Measurements from ENCODE around the gene LYPD6B. TPM values are rescaled to one million over a fixed set of nuclear protein-coding genes. Genes with fewer than 3 reads are reported as not detected.

LYPD6B gene
- total RNA-seq, 1 experiment from 2014 or later = 0.37 TPM

DNA sequence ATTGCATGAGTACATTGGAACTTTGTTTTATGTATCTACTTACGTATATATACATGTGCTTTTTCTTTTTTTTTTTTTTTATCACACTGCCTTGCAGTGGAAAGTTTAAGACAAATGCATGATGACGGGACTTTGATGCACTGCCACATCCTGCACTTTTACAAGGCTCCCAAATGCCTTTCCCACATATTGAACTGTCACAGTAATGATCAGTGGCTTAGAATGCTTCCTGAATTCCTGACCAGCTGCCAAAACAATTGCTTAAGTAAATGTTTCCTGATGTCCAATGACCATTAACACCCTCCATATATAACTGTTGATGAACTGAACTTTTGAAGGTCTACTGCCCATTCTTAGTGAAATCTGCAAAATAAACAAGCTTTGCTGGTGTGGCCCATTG is 60.2 kb downstream of the LYPD6B start:
- no TSS peak for BruUV-seq (replicated peaks)
- Mint-ChIP-seq H3K27ac (ENCODE audit: low read depth, unreplicated experiment) (no peak overlapping the region), H3K27me3 (ENCODE audit: insufficient read depth, unreplicated experiment) (peaks cover 13% of the 10 kb centered on the region), H3K36me3 (ENCODE audit: insufficient read depth, unreplicated experiment) (no peaks in the 10 kb centered on the region), H3K4me1 (ENCODE audit: insufficient read depth, unreplicated experiment) (no peaks in the 10 kb centered on the region), H3K9me3 (ENCODE audit: unreplicated experiment) (no peaks in the 10 kb centered on the region), H3K4me3 (ENCODE audit: unreplicated experiment) (no peak overlapping the region)
- DNase-seq (ENCODE audit: unreplicated experiment) = no peak
- TF ChIP-seq, protein P1, sequence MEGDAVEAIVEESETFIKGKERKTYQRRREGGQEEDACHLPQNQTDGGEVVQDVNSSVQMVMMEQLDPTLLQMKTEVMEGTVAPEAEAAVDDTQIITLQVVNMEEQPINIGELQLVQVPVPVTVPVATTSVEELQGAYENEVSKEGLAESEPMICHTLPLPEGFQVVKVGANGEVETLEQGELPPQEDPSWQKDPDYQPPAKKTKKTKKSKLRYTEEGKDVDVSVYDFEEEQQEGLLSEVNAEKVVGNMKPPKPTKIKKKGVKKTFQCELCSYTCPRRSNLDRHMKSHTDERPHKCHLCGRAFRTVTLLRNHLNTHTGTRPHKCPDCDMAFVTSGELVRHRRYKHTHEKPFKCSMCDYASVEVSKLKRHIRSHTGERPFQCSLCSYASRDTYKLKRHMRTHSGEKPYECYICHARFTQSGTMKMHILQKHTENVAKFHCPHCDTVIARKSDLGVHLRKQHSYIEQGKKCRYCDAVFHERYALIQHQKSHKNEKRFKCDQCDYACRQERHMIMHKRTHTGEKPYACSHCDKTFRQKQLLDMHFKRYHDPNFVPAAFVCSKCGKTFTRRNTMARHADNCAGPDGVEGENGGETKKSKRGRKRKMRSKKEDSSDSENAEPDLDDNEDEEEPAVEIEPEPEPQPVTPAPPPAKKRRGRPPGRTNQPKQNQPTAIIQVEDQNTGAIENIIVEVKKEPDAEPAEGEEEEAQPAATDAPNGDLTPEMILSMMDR (IDR thresholded peaks at IDR 0.05; ENCODE audit: unreplicated experiment) = no peak
- ChIA-PET POLR2A (no interaction called here), CTCF (interaction anchor here (0.6 kb wide), 2 partner anchors 104 to 244 kb away, joined by 3 read pairs; no protein-coding TSS in a partner anchor)
- intact Hi-C loops (cut with micrococcal nuclease) = no loop called here

GRCh38 chr2:149099298-149099697 is 60.8 kb downstream of the LYPD6B start:
- no peak for DNase-seq (ENCODE audit: unreplicated experiment)
- H3K36me3 Mint-ChIP-seq (ENCODE audit: insufficient read depth, unreplicated experiment) = no peaks in the 10 kb centered on the region
- no peaks in the 10 kb centered on the region for H3K9me3 Mint-ChIP-seq (ENCODE audit: unreplicated experiment)
- H3K27ac Mint-ChIP-seq (ENCODE audit: low read depth, unreplicated experiment) = no peak overlapping the region
- POLR2A ChIA-PET = no interaction called here
- intact Hi-C loops (cut with micrococcal nuclease) = no loop called here
- CTCF ChIA-PET = interaction anchor here (0.6 kb wide), 1 partner anchor 243 kb away, joined by 3 read pairs; no protein-coding TSS in a partner anchor
- H3K4me3 Mint-ChIP-seq (ENCODE audit: unreplicated experiment) = no peak overlapping the region
- BruUV-seq (replicated peaks) = no TSS peak
- TF ChIP-seq, protein P1 (IDR thresholded peaks at IDR 0.05; ENCODE audit: unreplicated experiment) = no peak
- peaks cover 13% of the 10 kb centered on the region for H3K27me3 Mint-ChIP-seq (ENCODE audit: insufficient read depth, unreplicated experiment)
- H3K4me1 Mint-ChIP-seq (ENCODE audit: insufficient read depth, unreplicated experiment) = no peaks in the 10 kb centered on the region

- Mint-ChIP-seq H3K4me1 (ENCODE audit: insufficient read depth, unreplicated experiment) (no peaks in the 10 kb centered on the region), H3K27ac (ENCODE audit: low read depth, unreplicated experiment) (no peak overlapping the region), H3K4me3 (ENCODE audit: unreplicated experiment) (no peak overlapping the region), H3K27me3 (ENCODE audit: insufficient read depth, unreplicated experiment) (peaks cover 6% of the 10 kb centered on the region), H3K36me3 (ENCODE audit: insufficient read depth, unreplicated experiment) (no peaks in the 10 kb centered on the region), H3K9me3 (ENCODE audit: unreplicated experiment) (no peaks in the 10 kb centered on the region)
- intact Hi-C loops (cut with micrococcal nuclease) = no loop called here
- BruUV-seq (replicated peaks) = no TSS peak
- CTCF ChIA-PET = interaction anchor here (0.8 kb wide), 1 partner anchor 471 kb away, joined by 4 read pairs; no protein-coding TSS in a partner anchor
- TF ChIP-seq, protein P1 (IDR thresholded peaks at IDR 0.05; ENCODE audit: unreplicated experiment) = no peak
- POLR2A ChIA-PET = no interaction called here
- DNase-seq (ENCODE audit: unreplicated experiment) = no peak
These were observed 62.5 kb downstream of the LYPD6B start for GRCh38 chr2:149100739-149101699.

DNA sequence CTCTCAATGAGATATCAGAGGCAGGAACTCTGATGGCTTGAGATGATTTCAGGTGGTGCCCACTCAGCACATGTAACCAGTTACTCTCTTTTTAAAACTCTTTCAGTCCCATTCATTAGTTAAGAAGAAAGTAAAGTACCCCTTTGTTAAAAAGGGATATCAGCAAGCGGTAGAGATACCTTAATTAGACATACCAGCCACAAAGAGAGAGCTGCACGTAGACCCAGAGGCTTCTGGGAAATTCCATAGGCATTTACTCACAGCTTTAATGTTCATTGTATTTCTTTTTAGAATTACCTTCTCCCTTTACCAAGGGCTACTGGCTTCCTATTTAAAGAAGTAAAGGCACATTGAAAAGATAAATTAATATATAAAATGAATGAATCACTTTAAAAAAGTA is 63.3 kb downstream of the LYPD6B start:
- Mint-ChIP-seq H3K36me3 (ENCODE audit: insufficient read depth, unreplicated experiment) (no peaks in the 10 kb centered on the region), H3K4me1 (ENCODE audit: insufficient read depth, unreplicated experiment) (no peaks in the 10 kb centered on the region), H3K27ac (ENCODE audit: low read depth, unreplicated experiment) (no peak overlapping the region), H3K9me3 (ENCODE audit: unreplicated experiment) (no peaks in the 10 kb centered on the region), H3K4me3 (ENCODE audit: unreplicated experiment) (no peak overlapping the region), H3K27me3 (ENCODE audit: insufficient read depth, unreplicated experiment) (no peaks in the 10 kb centered on the region)
- ChIA-PET POLR2A (no interaction called here), CTCF (interaction anchor here (0.8 kb wide), 1 partner anchor 470 kb away, joined by 4 read pairs; no protein-coding TSS in a partner anchor)
- no TSS peak for BruUV-seq (replicated peaks)
- intact Hi-C loops (cut with micrococcal nuclease) = no loop called here
- TF ChIP-seq, protein P1 (IDR thresholded peaks at IDR 0.05; ENCODE audit: unreplicated experiment) = no peak
- no peak for DNase-seq (ENCODE audit: unreplicated experiment)

Measured in MCF 10A (cell line).